Stimulated activated CD4-positive, alpha-beta T cell treated with anti-CD3 and anti-CD28 coated beads, Interleukin-1b, Interleukin-23, amount 100 ng/mL, for 48 hours (primary cell): ENCODE measurements around the gene SGTA.

Source experiments
- DNase-seq: peaks from one replicate; pipeline ENCODE4 v3.0.0-alpha.2; 2020

Gene SGTA, protein sequence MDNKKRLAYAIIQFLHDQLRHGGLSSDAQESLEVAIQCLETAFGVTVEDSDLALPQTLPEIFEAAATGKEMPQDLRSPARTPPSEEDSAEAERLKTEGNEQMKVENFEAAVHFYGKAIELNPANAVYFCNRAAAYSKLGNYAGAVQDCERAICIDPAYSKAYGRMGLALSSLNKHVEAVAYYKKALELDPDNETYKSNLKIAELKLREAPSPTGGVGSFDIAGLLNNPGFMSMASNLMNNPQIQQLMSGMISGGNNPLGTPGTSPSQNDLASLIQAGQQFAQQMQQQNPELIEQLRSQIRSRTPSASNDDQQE

DNA sequence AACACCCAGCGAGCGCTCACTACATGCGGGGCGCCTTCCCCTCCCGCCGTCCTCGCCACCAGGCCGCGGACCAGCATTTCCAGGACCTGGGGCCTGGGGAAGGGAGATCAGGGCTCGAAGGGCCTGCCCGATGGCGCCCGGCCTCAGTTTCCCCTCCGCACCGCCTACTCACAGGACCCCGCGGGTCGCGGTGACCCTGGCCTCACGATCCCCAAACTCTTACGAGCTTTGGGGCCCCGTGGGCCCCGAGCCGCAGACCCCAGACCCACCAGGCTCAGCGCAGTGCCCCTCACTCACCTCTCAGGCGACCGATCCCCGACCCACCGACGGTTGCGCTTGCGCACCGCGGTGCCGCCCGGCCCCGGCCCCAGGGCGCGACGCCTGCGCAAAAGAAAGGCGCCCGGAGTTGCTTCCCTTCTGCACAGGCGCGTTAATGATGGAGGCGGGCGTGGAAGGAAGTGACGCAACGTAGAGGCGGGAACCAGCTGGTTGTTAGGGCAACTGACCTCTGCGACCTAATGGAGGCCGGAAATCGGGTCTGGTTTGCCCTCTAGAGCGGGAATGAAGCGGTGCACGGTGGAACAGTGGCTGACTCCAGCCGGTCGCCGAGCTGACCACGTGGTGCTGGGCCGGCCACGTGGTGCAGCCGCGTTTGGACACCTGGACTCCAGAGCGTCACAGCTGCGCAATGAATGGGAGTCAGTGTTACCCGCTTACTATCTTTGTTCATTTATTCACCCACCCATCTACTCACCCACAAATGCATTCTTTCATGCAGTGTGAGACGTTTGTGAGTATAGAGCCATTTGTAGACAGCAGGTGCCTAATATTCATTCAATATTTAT lies at the start of gene SGTA:
TSS of gene SGTA (minus strand) at position 338 of the 845 bp plus-strand sequence. CDS start 14,205 bp downstream, outside the sequence.
- peak; percentile 98 for DNase-seq

DNA sequence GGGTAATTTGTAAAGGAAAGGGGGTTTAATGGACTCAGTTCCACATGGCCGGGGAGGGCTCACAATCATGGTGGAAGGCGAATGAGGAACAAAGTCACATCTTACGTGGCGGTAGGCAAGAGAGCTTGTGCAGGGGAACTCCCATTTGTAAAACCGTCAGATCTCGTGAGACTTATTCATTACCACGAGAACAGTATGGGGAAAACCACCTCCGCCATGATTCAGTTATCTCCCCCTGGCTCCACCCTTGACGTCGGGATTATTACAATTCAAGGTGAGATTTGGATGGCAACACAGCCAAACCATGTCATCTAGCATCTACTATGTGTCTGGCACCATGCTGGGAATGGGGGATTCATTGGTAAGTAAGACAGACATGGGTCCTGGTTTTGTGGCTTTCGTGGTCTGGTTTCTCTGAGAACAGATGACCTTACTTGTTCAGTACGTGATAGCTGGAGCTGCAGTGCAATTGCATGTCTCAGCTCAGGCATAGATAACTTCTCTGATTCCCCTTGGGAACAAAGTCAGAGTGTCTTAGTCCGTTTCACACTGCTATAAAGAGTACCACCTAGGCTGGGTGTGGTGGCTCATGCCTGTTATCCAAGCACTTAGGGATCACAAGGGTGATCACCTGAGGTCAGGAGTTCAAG lies 44.9 kb upstream of the SGTA start:
- DNase-seq, result no peak

DNA sequence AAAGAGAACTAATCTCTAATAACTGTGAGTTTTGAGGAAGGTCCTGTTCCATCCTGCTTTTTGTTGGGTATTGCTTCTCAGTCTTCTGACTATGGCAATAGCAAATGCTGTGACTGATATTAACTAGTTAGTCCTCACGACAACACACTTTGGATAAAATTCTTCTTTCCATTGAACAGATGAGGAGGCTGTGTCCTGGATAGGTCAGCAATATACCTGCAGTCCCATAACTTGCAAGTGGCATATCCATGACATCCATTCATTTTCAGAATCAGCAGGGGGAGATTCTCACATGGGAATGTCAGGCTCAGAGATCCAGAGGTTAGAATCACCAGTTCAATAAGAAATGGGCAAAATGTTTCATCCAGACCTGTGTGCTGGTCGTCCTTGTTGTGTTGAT lies 43.9 kb upstream of the SGTA start:
- DNase-seq, result no peak

DNA sequence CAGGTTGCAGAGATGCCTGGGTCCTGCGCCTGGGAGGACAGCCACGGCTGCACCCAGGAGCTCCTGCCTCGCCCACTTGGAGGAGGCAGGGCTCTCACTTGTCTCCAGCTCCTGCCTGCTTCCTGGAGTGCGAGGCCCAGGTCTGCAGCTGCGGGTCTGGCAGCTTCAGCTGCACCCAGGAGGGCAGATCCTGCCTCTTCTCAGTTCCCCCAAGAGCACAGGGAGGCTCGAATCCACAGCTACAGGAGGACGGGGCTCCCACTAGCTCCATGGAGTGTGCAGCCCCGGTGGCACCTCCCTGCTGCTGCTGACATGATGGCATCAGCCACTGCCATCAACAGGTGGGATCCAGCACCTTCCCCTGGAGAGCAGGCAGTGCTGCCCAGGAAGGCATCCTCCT lies 41.1 kb upstream of the SGTA start:
- DNase-seq, result no peak

DNA sequence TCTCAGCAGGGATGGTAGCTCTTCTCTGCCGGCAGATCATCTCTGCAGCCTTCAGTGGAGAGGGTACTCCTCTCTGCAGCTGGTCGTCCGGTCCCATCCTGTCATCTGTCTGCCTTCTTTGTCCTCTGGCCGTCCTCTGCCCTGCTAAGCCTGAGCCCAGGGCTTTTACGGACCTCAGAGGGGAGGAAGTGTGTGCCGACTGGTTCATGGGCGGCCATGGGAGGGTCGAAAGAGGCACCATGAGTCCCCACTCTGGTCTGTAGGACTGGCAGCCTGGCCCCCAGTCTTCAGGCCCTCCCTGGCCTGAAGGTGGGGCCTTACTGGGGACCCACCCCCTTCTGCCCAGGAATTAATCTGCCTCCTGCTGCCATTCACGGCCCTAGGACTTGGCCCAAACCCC lies 40.6 kb upstream of the SGTA start:
- no peak for DNase-seq

DNA sequence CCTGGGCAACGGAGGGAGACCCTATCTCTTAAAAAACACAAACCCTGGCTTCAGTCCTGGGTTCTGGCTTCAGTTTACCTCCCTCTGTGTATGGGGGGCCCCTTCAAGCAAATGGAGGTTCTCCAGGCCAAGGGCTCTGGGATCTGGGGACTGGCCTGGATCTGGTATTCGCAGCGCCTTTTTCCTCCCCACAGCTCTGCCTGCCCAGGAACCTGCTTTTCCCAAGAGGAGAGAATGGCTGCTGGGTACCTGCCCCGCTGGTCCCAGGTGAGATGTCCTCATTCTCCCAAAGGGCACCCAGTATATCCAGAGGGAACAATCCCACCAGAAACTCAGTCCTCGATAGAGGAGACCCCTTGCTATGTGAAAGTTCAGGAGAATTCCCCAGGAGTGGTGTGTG lies 39.8 kb upstream of the SGTA start:
- no peak for DNase-seq

DNA sequence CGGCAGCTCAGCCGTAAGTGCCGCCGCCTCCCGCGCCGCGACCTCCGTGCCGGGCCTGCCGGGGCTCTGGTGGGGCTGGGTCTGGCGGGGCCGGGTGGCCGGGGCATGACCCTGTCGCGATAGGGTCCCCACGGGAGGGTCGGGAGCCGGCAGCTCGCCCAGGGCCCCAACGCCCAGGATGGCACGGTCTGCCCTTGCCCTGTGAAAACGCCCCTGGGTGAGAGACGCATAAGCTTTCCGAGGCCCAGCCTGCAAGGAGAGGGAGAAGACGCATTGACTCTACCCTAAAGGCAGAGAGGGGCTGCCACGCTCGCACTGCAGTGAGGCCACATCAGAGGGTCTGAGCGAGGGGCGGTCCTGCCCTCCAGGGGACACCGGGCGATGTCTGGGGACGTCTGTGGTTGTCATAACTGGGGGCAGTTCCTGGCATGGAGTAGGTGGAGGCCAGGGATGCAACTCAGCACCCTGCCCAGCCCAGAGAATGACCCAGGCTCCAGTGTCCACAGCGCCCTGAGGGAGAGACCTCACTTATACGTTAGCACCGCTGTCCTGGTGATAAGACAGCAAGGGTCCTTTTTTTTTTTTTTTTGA lies 37.1 kb upstream of the SGTA start:
- DNase-seq, result no peak

DNA sequence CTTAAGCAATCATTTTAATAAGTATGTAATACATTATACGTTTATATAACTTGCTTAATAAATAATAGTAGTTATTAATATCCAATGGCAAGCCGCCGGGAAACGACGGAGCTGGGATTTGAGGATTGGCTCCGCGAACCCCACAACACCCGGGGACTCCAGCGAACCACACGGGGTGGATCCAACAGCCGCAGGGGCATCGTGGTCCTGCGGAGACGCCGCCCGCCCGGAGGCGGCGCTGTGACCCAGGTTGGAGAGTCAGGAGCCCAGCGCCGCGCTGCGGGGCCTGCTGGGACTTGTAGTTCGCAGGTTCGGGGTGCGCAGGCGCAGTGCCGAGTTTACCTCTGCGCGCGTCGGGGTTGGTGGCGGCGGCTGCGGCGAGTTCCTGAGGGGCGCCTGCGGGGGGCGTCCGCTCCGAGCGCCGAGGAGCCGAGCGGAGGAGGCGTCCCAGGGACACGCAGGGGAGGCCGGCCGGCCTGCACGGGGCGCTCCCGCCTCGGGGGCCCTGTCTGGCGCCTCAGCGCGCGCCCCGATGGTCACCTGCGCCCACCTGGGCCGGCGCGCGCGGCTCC lies 36.6 kb upstream of the SGTA start, which contains the start of gene ZNF554:
TSS of gene ZNF554 (plus strand) at position 329 of the 572 bp plus-strand sequence. CDS start at position 533, 204 bp downstream.
- DNase-seq, result peak; percentile 97

DNA sequence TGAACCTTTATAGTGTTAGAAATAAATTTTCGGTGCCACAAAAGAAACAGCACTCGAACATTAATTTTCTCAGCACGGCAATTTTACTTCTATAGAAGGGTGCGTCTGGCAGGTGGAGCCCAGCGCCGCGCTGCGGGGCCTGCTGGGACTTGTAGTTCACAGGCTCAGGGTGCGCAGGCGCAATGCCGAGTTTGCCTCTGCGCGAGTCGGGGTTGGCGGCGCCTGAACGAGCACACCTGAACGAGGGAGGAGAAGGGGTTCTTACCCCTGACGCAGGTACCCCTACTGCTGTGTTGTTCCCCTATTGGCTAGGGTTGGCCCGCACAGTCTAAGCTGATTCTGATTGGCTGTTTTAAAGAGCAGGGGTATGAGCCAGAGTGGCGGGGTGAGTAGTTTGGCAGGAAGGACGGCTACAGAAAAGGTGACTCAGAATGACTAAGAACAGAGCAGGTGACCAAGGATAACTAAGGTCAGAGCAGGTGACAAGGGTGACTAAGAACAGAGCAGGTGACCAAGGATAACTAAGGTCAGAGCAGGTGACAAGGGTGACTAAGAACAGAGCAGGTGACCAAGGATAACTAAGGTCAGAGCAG lies 34.3 kb upstream of the SGTA start:
- DNase-seq, result peak; percentile 25

DNA sequence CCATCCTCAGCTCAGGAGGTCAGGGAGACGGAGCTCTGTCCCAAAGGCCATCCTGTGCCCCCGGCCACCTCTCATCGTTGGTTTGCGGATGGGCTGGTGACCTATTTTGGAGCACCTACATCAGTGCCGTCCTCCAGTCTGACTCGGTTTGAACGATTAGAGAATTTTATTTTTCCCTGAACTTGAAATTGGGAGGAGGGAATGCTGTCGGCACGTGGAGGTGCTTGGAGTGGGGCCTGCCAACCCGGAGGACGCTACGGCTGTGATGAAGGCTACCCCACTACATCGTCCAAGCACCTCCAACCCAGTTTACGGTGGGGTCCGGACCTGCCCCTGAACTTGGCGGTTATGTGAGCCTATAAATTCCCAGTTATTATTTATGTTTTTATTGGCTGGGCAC lies 33.6 kb upstream of the SGTA start:
- no peak for DNase-seq

DNA sequence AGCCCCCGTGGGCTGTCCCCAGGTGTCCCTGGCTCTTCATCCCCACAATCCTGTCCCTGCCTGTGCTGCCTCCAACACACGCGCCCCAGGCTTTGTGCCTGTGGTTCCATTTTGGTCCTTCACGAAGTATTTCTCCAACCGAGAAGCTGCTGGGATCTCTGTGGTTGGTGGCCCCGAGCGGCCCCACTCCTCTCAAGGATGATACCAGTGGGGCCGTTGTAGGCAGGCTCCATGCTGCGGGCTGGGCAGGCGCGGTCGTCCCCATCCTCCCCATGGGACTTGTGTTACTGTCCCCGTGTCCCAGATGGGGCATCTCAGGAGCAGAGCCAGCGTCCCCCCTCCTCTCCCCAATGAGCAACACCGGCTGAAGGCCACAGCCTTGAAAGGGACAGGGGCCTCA lies 32.9 kb upstream of the SGTA start:
- DNase-seq, result no peak

DNA sequence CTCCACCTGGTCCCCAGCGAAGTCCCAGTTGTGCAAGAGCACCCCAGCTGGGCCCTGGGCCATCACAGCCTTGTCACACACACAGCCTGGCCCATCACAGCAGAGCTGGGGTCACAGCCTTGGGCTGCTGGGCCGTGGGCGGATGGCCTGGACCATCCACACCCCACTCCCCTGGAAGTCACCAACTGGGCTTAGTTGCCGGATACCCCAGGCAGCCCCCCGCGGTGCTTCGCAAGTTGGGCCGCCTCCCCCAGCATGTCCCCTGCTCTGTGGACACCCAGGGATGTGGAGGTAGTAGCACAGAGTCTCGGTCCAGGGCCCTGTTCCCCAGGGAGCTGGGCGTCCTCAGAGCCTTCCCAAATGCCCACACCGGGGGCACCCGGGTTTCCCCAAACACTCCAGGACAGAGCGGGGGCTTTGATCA lies 32.1 kb upstream of the SGTA start:
- DNase-seq, result no peak

DNA sequence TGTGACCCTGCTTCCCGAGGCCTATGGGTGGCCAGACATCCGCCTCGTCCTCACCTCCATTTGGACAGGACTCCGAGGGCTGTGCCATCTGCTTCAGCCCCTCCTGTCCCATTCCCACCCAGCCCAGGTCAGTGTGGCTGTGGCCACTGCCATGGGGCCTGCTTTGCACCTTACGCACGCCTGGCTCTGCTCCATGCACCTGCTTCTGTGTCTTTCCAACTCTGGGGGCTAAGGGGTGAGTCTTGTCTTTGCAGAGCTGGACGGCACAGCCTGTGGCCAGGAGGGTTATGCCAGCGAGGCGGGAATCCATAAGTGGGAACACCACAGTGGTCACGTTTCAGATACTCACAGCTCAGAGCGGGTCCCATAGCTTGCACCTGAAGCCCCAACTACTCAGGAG lies 31.4 kb upstream of the SGTA start:
- no peak for DNase-seq

DNA sequence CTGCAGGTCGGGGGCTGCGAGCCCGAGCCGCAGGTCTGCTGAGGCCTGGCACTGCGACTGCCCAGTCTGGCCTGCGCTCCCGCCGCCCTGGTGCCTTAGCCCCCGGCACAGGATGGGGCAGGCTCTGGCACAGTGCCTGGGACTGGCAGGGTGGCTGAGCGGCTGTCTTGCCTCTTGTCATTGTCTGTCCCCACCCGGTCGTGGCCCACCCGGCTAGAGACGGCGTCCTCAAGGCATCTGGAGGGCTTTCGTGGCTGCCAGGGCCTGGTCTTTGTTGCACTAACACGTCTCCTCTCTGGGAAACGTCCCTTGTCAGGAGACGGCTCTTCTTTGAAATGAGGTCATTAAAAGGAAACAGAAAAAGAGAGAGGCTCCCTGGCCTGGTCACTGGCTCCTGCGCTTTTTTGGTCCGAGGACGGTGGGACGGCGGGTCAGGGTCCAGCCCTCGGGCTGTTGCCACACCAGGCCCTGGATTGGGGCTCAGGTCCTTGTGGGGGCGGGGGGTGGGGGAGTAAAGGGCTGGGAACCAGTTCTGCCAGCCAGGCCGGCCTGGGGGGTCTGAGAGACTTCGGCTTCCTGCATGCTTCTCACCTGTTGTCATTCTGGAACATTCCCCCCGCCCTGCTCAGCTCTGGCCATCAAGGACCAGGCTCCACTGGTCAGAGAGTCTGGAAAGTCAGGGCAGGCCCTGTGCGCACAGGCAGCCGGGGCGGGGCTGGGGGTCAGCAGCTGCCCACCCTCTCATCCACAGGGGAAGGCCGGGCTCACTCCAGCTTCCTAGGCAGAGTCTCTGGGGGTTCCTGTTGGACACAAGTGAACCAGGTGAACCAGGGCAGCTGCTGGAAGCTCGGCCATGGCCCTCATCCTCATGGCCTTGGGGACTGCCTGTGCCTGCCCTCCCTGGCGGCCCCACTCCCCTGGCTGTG lies 30.4 kb upstream of the SGTA start:
- DNase-seq, result no peak

DNA sequence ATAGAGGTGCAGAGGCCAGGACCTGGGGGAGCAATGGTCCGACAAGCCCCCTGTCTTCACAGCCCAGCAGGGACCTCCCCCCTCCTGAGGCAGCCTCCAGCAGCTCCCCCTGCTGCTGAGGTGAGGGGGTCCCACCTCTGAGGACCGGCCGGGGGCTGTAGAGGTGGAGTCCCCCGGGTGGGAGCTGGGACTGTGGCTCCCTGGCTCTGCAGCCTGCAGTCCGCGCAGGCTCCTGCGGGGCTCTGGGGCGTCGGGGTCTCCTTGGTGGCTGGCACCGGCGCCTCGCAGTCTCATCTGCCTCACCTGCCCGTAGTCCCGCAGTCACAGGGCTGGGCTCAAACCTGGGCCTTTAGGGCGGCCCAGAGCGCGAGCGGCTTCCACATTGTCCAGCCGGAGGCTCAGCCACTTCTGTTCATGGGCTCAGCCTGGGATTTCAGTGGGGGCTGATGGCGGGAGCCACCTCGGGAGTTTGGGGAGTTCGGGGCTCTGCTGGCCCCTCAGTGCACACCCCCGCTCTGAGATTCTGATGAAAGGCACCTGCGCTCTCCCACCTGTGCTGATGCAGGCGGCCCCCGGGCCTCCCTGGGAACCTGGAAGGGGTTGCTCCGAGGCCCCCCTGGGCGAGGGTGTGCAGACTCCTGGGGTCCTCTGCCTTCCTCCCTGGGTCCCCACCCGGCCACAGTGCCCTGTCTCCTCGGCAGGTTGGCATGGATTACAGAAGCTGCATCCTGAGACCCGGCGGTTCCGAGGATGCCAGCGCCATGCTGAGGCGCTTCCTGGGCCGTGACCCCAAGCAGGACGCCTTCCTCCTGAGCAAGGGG lies 29.6 kb upstream of the SGTA start:
- no peak for DNase-seq

DNA sequence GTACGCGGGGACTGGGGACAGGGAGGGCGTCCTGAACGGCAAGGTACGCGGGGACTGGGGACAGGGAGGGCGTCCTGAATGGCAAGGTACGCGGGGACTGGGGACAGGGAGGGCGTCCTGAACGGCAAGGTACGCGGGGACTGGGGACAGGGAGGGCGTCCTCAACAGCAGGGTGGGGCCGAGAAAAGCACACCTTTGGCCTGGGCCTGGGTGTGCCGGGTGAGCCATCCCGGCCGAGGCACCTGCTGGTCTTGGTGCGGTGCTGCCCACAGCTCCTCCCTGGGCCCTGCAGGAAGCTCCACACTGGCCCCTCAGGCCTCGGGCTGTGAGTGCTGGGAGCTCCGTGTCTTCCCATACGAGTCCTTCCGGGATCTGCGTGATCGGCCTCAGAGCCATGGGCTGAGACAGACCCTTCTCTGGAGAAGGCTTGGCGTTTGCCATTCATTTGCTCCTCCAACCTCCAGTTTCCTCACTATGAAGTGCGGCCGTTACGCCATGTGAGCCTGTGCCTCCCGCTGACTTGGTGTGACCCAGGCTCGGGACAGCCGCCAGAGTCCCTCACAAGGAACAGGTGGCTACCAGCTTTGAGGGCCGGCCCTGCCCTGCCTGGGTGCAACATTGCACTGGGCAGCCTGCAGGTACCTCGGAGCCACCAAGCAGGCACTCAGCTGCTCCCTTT lies 28.8 kb upstream of the SGTA start:
- no peak for DNase-seq

DNA sequence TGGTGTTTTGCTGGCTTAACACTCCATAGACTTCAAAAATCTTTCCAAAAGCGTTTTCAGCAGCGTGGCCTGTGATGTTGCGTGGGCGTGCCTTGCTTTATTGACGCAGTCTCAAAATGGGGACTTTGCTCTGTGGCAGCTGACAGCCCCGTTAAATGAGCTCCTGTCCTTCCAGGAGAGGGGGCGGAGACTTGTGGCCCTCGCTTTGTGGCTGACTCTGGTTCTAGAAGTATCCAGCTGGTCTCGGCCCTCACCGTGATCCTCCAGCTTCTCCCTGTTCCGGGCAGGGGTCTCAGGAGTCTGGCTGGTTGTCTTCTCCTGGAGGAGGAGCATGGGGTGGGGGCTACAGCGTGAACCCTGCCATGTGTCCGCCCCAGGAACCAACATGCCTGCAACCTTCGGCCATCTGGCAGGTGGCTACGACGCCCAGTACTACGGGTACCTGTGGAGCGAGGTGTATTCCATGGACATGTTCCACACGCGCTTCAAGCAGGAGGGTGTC lies 28.2 kb upstream of the SGTA start:
- DNase-seq, result no peak

DNA sequence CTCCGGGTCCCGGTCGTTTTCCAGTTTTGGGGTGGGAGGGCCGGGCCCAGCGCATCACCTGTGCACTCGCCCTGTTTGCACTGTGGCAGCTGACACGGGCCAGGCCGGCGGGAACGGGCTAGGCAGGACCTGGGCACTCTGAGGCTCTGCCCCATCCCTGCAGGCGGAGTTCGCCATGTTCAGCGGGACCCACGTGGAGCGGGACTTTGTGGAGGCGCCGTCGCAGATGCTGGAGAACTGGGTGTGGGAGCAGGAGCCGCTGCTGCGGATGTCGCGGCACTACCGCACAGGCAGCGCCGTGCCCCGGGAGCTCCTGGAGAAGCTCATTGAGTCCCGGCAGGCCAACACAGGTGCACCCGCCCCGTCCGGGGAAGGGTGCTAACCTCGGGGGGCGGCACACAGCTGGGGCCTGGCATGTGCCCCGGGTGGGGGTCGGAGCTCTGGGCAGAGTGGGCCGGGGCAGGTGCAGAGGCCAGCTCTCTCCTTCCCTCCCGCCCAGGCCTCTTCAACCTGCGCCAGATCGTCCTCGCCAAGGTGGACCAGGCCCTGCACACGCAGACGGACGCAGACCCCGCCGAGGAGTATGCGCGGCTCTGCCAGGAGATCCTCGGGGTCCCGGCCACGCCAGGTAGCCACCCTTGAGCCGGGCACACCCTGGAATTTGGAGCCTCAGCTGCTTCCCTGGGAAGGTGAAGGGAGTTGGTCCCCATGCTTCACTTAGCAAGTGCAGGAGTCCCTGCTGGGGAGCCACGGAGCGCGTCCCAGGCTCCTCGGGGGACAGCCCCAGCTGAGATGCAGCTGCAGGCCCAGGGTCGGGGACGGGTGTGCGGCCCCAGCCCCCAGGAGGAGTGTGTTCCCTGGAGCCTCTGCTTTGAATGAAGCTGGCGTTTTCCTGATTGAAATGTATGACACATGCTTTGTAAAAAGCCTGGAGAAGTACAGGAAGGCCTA lies 27.3 kb upstream of the SGTA start:
- DNase-seq, result no peak
